B cell (primary cell): Measurements from ENCODE around the gene SNRPF. TPM values are rescaled to one million over a fixed set of nuclear protein-coding genes. Genes with fewer than 3 reads are reported as not detected.

Experiments
- ATAC-seq: fragments of 200-7000 bp; cut with Tn5 transposase; one replicate; pipeline ENCODE4 v1.10.0; 2021; ENCODE audit warnings: low read depth, mild to moderate bottlenecking, moderate number of reproducible peaks, moderate library complexity
- CTCF ChIA-PET: fragments of 350-600 bp; sonication (Branson Sonifier 250); formaldehyde crosslinking; loops from one replicate; lab custom pipeline; 2021; ENCODE audit warnings: antibody characterized with exemption, inconsistent platforms; lab: Charles Lee
- POLR2A ChIA-PET: fragments of 350-600 bp; sonication (Branson Sonifier 250); formaldehyde crosslinking; loops from one replicate; lab custom pipeline; 2021; ENCODE audit warnings: antibody characterized with exemption; lab: Charles Lee
- DNase-seq: peaks from one replicate; pipeline ENCODE4 v3.0.0; 2013
- H2AFZ ChIP-seq: 2 replicates; pipeline ENCODE4 v1.6.1; 2012; ENCODE audit warnings: mild to moderate bottlenecking, low read depth, low read length; ENCODE audit not compliant: insufficient read depth, poor library complexity, severe bottlenecking
- H3K27ac ChIP-seq, 2 donors: 1 replicate in 1 of 2; 2 replicates in 1 of 2; pipeline ENCODE4 v1.5.1; 2012 to 2013; ENCODE audit warnings: low read length in 2 of 2, mild to moderate bottlenecking in 2 of 2, moderate library complexity in 1 of 2
- H3K27me3 ChIP-seq, 4 experiments: fragments of 200-600 bp in 1 of 4; sonication (generic) in 1 of 4; replicated peaks in 1 of 4; 1 replicate in 2 of 4; 2 replicates in 2 of 4; pipeline versions ENCODE4 v1.6.1 to v1.7.0; 2013 to 2016; ENCODE audit warnings: low read length in 3 of 4, mild to moderate bottlenecking in 2 of 4, mixed read lengths in 1 of 4, moderate library complexity in 1 of 4; ENCODE audit not compliant: insufficient read depth in 4 of 4, control insufficient read depth in 3 of 4; ENCODE audit errors: control extremely low read depth in 1 of 4
- H3K36me3 ChIP-seq, 2 experiments: replicated peaks in 1 of 2; 1 replicate in 1 of 2; 2 replicates in 1 of 2; pipeline versions ENCODE4 v1.6.1 to v1.7.1; 2013; ENCODE audit warnings: low read length in 1 of 2; ENCODE audit not compliant: insufficient read depth in 2 of 2, control insufficient read depth in 1 of 2; ENCODE audit errors: control extremely low read depth in 1 of 2, extremely low read depth in 1 of 2
- H3K4me1 ChIP-seq, 2 donors: fragments of 200-600 bp in 1 of 2; sonication (generic) in 1 of 2; 1 replicate in 1 of 2; 2 replicates in 1 of 2; pipeline versions ENCODE4 v1.5.1 to v1.6.1; 2013 to 2017; ENCODE audit warnings: low read length in 2 of 2; ENCODE audit not compliant: control insufficient read depth in 2 of 2, insufficient read depth in 2 of 2
- H3K4me2 ChIP-seq: replicated peaks from 2 replicates; pipeline ENCODE3; 2012; ENCODE audit warnings: mild to moderate bottlenecking, low read depth, low read length; ENCODE audit not compliant: poor library complexity, severe bottlenecking
- H3K4me3 ChIP-seq, 5 experiments: fragments of 200-600 bp in 1 of 5; sonication (generic) in 1 of 5; 1 replicate in 3 of 5; 2 replicates in 2 of 5; pipeline versions ENCODE4 v1.5.1 to v1.7.0; 2011 to 2016; ENCODE audit warnings: low read length in 4 of 5, mild to moderate bottlenecking in 4 of 5, low read depth in 2 of 5, control low read depth in 1 of 5, moderate library complexity in 1 of 5; ENCODE audit not compliant: insufficient read depth in 1 of 5; ENCODE audit errors: control extremely low read depth in 1 of 5, extremely low read depth in 1 of 5
- H3K79me2 ChIP-seq: fragments of 200-600 bp; sonication (generic); one replicate; pipeline ENCODE4 v1.6.0; 2016; ENCODE audit warnings: low read length; ENCODE audit not compliant: control insufficient read depth, insufficient read depth
- H3K9ac ChIP-seq: fragments of 200-600 bp; sonication (generic); 2 replicates; pipeline ENCODE4 v1.6.1; 2017; ENCODE audit warnings: mild to moderate bottlenecking, low read length, moderate library complexity
- H3K9me3 ChIP-seq, 3 donors: one replicate each; pipeline versions ENCODE4 v1.6.1 to v1.7.1; 2013; ENCODE audit warnings: low read length in 2 of 3; ENCODE audit not compliant: control insufficient read depth in 2 of 3, insufficient read depth in 1 of 3; ENCODE audit errors: control extremely low read depth in 1 of 3
- H4K20me1 ChIP-seq: 2 replicates; pipeline ENCODE4 v1.6.0; 2012; ENCODE audit warnings: mild to moderate bottlenecking, low read length; ENCODE audit not compliant: insufficient read depth, control insufficient read depth, poor library complexity, severe bottlenecking
- H3K27ac Mint-ChIP-seq: one replicate; pipeline ENCODE4 v1.8.0; 2021; ENCODE audit warnings: mixed read lengths
- H3K27me3 Mint-ChIP-seq: one replicate; pipeline ENCODE4 v1.8.0; 2021; ENCODE audit warnings: mixed read lengths
- H3K4me1 Mint-ChIP-seq: one replicate; pipeline ENCODE4 v1.8.0; 2021; ENCODE audit warnings: mixed read lengths
- H3K4me3 Mint-ChIP-seq: one replicate; pipeline ENCODE4 v1.8.0; 2021; ENCODE audit warnings: mixed read lengths
- H3K9me3 Mint-ChIP-seq: one replicate; pipeline ENCODE4 v1.8.0; 2022; ENCODE audit warnings: mixed read lengths; ENCODE audit not compliant: insufficient read depth
- CTCF ChIP-seq: fragments of 200-600 bp; IDR thresholded peaks from one replicate; pipeline ENCODE4 v1.8.0; 2022; ENCODE audit warnings: antibody characterized with exemption, mild to moderate bottlenecking
- EZH2 ChIP-seq: IDR thresholded peaks from 2 replicates; pipeline ENCODE4 v1.6.1; 2012; ENCODE audit warnings: borderline replicate concordance, low read depth, mild to moderate bottlenecking, moderate library complexity, low read length; ENCODE audit not compliant: insufficient read depth, poor library complexity, severe bottlenecking
- WGBS: methylation state at CpG from one replicate; pipeline ENCODE4 v1.1.5; 2013; ENCODE audit warnings: missing lambda C conversion rate; ENCODE audit not compliant: insufficient coverage; 5-methylcytosine and 5-hydroxymethylcytosine counted together
- intact Hi-C: fragments of 100-400 bp; cut with micrococcal nuclease; formaldehyde crosslinking; loops from one replicate; pipeline ENCODE4 v1.10.0; 2022
- polyA plus RNA-seq: library from polyadenylated mRNA; depleted of rRNA; stranded (reverse); fragments of >200 nt; gene quantifications from 2 replicates; pipeline ENCODE4 v1.2.3, GENCODE V29; 2012
- total RNA-seq, 2 donors: library from RNA; stranded (reverse); fragments of 120-200 nt in 1 of 2; gene quantifications; 1 replicate in 1 of 2; 2 replicates in 1 of 2; pipeline versions ENCODE4 v1.2.3 to v1.2.4, GENCODE V29; 2013 to 2022

SNRPF gene
- total and polyA plus RNA-seq, 2 donors (not counting 1 experiment from before 2014, with no cell fraction given), result 10.5 to 23.8 TPM

GRCh38 chr12:95898081-95898480, 39.3 kb downstream of the SNRPF start:
- no peaks in the 10 kb centered on the region for H4K20me1 ChIP-seq
- DNase-seq (no peak), ATAC-seq (no peak)
- no peak overlapping the region for H3K4me3 ChIP-seq
- Mint-ChIP-seq H3K27me3 (peaks cover 31% of the 10 kb centered on the region), H3K4me3 (no peak overlapping the region), H3K9me3 (peaks cover under 1% of the 10 kb centered on the region), H3K27ac (no peak overlapping the region), H3K4me1 (no peaks in the 10 kb centered on the region)
- H3K4me1 ChIP-seq, result no peaks in the 10 kb centered on the region
- H3K9ac ChIP-seq, result no peak overlapping the region
- ChIA-PET POLR2A (no interaction called here), CTCF (no interaction called here)
- H3K27me3 ChIP-seq, result peaks cover 0 to 10% (median 4%) of the 10 kb centered on the region in 4 experiments
- H3K79me2 ChIP-seq, result no peaks in the 10 kb centered on the region
- H2AFZ ChIP-seq, result no peak overlapping the region
- H3K36me3 ChIP-seq, result no peaks in the 10 kb centered on the region
- TF ChIP-seq EZH2 (no peak), CTCF (no peak)
- H3K9me3 ChIP-seq, result peaks cover 0 to 6% (median 0%) of the 10 kb centered on the region in 3 donors
- no peak overlapping the region for H3K4me2 ChIP-seq
- no CpG with 5 or more reads among the region's 4 CpGs for WGBS
- no peak overlapping the region for H3K27ac ChIP-seq
- intact Hi-C loops, result no loop called here

- Histone ChIP-seq H4K20me1 (no peaks in the 10 kb centered on the region), H3K4me3 (no peak overlapping the region), H3K36me3 (no peaks in the 10 kb centered on the region), H3K4me2 (no peak overlapping the region), H3K27ac (no peak overlapping the region), H3K79me2 (no peaks in the 10 kb centered on the region), H3K9me3 (no peaks in the 10 kb centered on the region), H3K4me1 (no peaks in the 10 kb centered on the region), H3K27me3 (no peaks in the 10 kb centered on the region), H2AFZ (no peak overlapping the region), H3K9ac (no peak overlapping the region)
- TF ChIP-seq EZH2, result no peak
- TF ChIP-seq CTCF, result no peak
- CTCF ChIA-PET, result interaction anchor here (1.0 kb wide), 1 partner anchor 9 kb away, joined by 3 read pairs; no protein-coding TSS in a partner anchor
- DNase-seq (no peak), ATAC-seq (no peak)
- Mint-ChIP-seq H3K4me3 (no peak overlapping the region), H3K4me1 (no peaks in the 10 kb centered on the region), H3K27ac (no peak overlapping the region), H3K9me3 (peaks cover 3% of the 10 kb centered on the region), H3K27me3 (peaks cover 30% of the 10 kb centered on the region)
- intact Hi-C loops, result no loop called here
- POLR2A ChIA-PET, result no interaction called here
Observed at GRCh38 chr12:95908573-95908972, 49.8 kb downstream of the SNRPF start.
